ENCODE data around the gene FAT4.

The FAT4 gene

GRCh38 chr4:125314676-125315575 is at the start of gene FAT4:
TSS of gene FAT4 (plus strand) at chr4:125314955. CDS start at chr4:125316412, 1,457 bp downstream.
- DNase-seq (ENCODE audit: low spot score): peak; percentile 4

- DNase-seq (ENCODE audit: low spot score): no peak
Measured at GRCh38 chr4:125265846-125266245, 48.9 kb upstream of the FAT4 start.

GRCh38 chr4:125266901-125267604 is 47.7 kb upstream of the FAT4 start:
- no peak for DNase-seq (ENCODE audit: low spot score)

- DNase-seq (ENCODE audit: low spot score): no peak
Measured at GRCh38 chr4:125267630-125268029, 47.1 kb upstream of the FAT4 start.

GRCh38 chr4:125268068-125268755 is 46.5 kb upstream of the FAT4 start:
- DNase-seq (ENCODE audit: low spot score): no peak

- DNase-seq (ENCODE audit: low spot score): no peak
Measured at GRCh38 chr4:125276811-125277210, 37.9 kb upstream of the FAT4 start.

- DNase-seq (ENCODE audit: low spot score): no peak
Measured at GRCh38 chr4:125277790-125278189, 37.0 kb upstream of the FAT4 start.

- no peak for DNase-seq (ENCODE audit: low spot score)
Measured at GRCh38 chr4:125280892-125281403, 33.8 kb upstream of the FAT4 start.

- no peak for DNase-seq (ENCODE audit: low spot score)
Measured at GRCh38 chr4:125283707-125284279, 31.0 kb upstream of the FAT4 start.

- DNase-seq (ENCODE audit: low spot score): no peak
Measured at GRCh38 chr4:125297116-125297515, 17.6 kb upstream of the FAT4 start.

GRCh38 chr4:125303058-125303457 is 11.7 kb upstream of the FAT4 start:
- DNase-seq (ENCODE audit: low spot score): no peak

- DNase-seq (ENCODE audit: low spot score): no peak
Measured at GRCh38 chr4:125303821-125304220, 10.9 kb upstream of the FAT4 start.

GRCh38 chr4:125306112-125306511 is 8.6 kb upstream of the FAT4 start:
- no peak for DNase-seq (ENCODE audit: low spot score)

- no peak for DNase-seq (ENCODE audit: low spot score)
Measured at GRCh38 chr4:125306533-125306932, 8.2 kb upstream of the FAT4 start.

- no peak for DNase-seq (ENCODE audit: low spot score)
Measured at GRCh38 chr4:125311503-125311902, 3.3 kb upstream of the FAT4 start.

- DNase-seq (ENCODE audit: low spot score): peak; percentile 22
Measured at GRCh38 chr4:125313497-125313896, 1.3 kb upstream of the FAT4 start.

GRCh38 chr4:125313989-125314667 is 627 bp upstream of the FAT4 start:
- DNase-seq (ENCODE audit: low spot score): no peak

GRCh38 chr4:125315576-125316400 is 1.0 kb downstream of the FAT4 start:
- no peak for DNase-seq (ENCODE audit: low spot score)

GRCh38 chr4:125316401-125316790 is 1.6 kb downstream of the FAT4 start:
- no peak for DNase-seq (ENCODE audit: low spot score)

- no peak for DNase-seq (ENCODE audit: low spot score)
Measured at GRCh38 chr4:125316791-125317524, 2.2 kb downstream of the FAT4 start.
